Activated naive CD4-positive, alpha-beta T cell treated with anti-CD3 and anti-CD28 coated beads, Interleukin-2, amount 10 ng/mL, durations not matched to agents 7 days and 5 days (primary cell): ENCODE data around the gene NME8.

Experiments used
- CTCF ChIA-PET: fragments of 350-600 bp; sonication (Branson Sonifier 250); formaldehyde crosslinking; loops from one replicate; lab custom pipeline; 2021; ENCODE audit warnings: antibody characterized with exemption; lab: Charles Lee
- DNase-seq: peaks from one replicate; pipeline ENCODE4 v3.0.0-alpha.2; 2020
- H3K27ac Mint-ChIP-seq: one replicate; pipeline ENCODE4 v1.8.0; 2021; ENCODE audit warnings: mild to moderate bottlenecking, moderate library complexity, mixed read lengths
- H3K27me3 Mint-ChIP-seq: one replicate; pipeline ENCODE4 v1.8.0; 2021; ENCODE audit warnings: mild to moderate bottlenecking, mixed read lengths
- H3K36me3 Mint-ChIP-seq: one replicate; pipeline ENCODE4 v1.8.0; 2021; ENCODE audit warnings: mixed read lengths
- H3K4me1 Mint-ChIP-seq: one replicate; pipeline ENCODE4 v1.8.0; 2021; ENCODE audit warnings: mixed read lengths
- H3K4me3 Mint-ChIP-seq: one replicate; pipeline ENCODE4 v1.8.0; 2021; ENCODE audit warnings: mild to moderate bottlenecking, moderate library complexity, mixed read lengths
- H3K9me3 Mint-ChIP-seq: one replicate; pipeline ENCODE4 v1.8.0; 2021; ENCODE audit warnings: mixed read lengths

The NME8 gene

DNA sequence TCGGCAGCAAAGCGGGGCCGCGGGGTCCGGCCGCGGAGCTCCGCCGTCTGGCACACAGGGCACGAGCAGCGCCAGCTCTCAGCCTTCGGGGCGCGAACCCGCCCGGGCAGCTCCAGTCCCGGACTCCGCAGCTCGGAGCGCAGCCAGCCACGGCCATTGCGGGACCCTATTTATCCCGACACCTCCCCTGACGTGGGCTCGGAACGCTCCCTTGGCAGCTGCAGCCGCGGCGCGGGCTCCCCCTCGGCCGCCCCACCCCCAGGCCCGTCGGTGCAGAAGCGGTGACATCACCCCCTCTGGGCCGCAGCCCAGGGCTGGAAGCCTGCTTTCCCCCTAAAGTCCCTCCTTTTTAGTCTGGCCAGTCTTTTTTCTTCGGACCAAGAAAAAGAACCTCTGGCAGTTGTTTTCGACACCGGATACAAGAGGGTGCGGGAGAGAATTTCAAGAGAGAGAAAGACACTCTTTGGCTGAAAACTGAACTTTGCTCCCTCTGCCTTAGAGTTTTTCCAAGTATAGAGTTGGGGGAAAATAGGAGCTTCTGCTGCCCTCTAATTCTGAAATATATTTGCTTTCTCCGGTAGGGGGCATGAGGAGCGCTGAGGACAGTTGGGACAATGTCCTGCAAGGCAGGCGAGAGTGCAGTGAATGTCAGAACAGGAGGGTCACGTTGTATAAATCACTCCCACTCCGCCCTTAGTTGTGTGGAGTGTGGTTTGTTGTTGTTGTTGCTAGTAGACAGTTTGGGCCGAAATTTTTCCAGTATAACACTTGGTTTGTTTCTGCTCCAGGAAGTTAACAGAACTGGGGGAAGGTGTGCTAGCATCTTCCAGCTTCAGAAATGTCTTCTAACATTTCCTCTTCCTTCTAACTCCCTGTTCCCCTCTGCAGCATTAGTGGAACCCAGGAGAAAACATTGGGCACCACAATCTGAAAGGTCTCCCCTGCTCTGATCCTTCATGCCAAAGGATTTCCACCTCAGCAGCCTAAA lies 68.6 kb downstream of the NME8 start, which contains the start of gene SFRP4:
Gene SFRP4, minus strand, starts transcription at position 145 of the 988 bp plus-strand sequence. CDS start 280 bp downstream, outside the sequence.
- Mint-ChIP-seq H3K4me3 (no peak within 1 kb of the TSS), H3K27me3 (peaks cover 77% of the 10 kb centered on the region), H3K4me1 (peaks cover 18% of the 10 kb centered on the region)

DNA sequence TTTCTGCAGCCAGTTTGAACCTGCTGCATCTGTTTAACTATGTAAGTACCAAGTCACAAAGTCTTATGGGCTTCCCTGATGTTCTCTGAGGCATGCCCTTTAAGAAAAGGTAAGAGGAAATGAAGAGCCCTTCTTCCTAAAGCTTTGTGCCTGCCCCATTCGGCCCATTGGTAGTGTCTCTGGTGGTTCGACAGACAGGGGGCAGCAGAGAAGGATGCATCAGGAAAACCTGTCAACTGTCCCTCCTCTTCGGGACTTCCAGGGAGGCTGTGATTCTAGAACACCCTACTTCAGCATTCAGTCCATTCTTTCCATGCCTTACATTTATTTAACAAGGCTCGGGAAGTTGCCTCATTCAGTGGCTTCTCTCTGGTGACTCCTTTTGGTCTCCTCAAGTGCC lies 70.1 kb downstream of the NME8 start:
- no peak overlapping the region for H3K4me3 Mint-ChIP-seq
- CTCF ChIA-PET = interaction anchor here (0.6 to 1.7 kb wide), 5 partner anchors 9 to 19 kb away, joined by 3 to 9 read pairs (median 4); no protein-coding TSS in a partner anchor
- DNase-seq = no peak
- H3K9me3 Mint-ChIP-seq = no peaks in the 10 kb centered on the region
- H3K4me1 Mint-ChIP-seq = peaks cover 19% of the 10 kb centered on the region
- H3K36me3 Mint-ChIP-seq = no peaks in the 10 kb centered on the region
- H3K27ac Mint-ChIP-seq = no peak overlapping the region
- H3K27me3 Mint-ChIP-seq = peaks cover 86% of the 10 kb centered on the region

More for the DNA sequence above, 68.6 kb downstream of the NME8 start, which contains the start of gene SFRP4:
- DNase-seq = no peak
- no peaks in the 10 kb centered on the region for H3K36me3 Mint-ChIP-seq
- CTCF ChIA-PET = interaction anchor here (0.7 to 1.9 kb wide), 5 partner anchors 10 to 419 kb away, joined by 3 to 4 read pairs (median 4); no protein-coding TSS in a partner anchor
- no peaks in the 10 kb centered on the region for H3K9me3 Mint-ChIP-seq
- H3K27ac Mint-ChIP-seq = no peak within 1 kb of the TSS

DNA sequence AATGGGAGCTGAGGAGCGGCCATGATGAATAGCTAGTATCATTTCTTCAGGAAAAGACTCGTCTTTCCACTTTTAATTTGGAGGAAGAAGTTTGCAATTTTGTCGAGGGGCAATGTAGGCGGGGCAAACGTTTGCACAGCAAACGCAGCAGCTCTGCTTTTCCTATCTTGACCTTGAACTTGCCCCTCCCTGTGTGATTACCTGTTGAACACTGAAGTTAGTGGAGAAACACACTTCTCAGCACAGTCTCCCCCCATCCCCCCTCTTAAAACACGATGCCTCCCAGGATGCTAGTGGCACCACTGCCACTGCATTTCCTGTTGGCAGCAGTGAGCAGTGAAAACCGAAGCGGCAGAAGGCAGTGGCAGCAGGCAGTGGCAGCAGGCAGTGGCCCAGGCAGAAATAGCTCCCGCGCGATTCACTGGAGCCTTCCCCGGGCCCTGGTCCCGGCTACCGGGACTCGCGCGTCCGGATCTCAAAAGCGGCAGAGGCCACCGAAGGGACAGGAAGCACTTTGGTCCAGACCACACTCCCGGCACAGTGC lies 72.0 kb downstream of the NME8 start, which contains the start of gene EPDR1:
Gene EPDR1, plus strand, starts transcription at position 336 of the 544 bp plus-strand sequence. CDS start 300 bp downstream, outside the sequence.
- Mint-ChIP-seq H3K36me3 (no peaks in the 10 kb centered on the region), H3K9me3 (no peaks in the 10 kb centered on the region), H3K27ac (no peak within 1 kb of the TSS), H3K4me1 (peaks cover 19% of the 10 kb centered on the region), H3K4me3 (peak within 1 kb of the TSS; percentile 67), H3K27me3 (peaks cover 71% of the 10 kb centered on the region)
- DNase-seq = peak; percentile 37
- CTCF ChIA-PET = no interaction called here

DNA sequence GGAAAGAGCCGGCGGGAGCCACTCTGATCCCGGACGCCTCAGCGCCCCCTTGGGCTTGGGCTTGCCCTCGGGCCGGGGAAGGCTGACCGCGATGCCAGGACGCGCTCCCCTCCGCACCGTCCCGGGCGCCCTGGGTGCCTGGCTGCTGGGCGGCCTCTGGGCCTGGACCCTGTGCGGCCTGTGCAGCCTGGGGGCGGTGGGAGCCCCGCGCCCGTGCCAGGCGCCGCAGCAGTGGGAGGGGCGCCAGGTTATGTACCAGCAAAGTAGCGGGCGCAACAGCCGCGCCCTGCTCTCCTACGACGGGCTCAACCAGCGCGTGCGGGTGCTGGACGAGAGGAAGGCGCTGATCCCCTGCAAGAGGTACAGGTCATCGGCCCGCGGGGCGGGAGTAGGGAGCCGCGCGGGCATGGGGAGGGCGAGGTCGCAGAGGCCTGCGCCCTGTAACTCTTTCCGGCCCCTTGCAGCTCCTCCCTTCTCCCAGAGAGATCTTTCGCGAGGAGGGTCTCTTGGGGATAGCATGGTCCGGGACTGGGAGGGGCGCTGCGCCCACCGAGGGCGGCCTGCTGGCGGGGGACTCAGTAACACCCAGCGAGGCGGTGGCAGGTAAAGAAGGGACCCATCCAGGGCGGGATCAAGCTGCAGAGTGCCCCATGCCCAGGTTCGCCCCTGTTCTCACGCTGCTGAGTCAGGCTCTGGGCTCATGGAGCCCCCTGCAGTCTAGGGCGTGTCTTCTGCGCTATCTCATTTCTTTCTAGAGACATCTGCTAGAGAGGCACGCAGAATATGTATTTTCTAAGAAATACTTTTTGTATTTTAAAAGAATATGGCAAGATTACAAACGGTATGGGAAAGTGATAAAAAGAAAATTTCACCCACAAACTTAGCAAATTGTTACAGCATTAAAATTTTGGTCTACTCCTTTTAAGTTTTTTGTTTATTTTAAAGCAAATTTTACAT lies 72.7 kb downstream of the NME8 start:
- H3K4me3 Mint-ChIP-seq = peak overlapping the region; percentile 67
- H3K4me1 Mint-ChIP-seq = peaks cover 18% of the 10 kb centered on the region
- peak; percentile 24 for DNase-seq
- H3K36me3 Mint-ChIP-seq = no peaks in the 10 kb centered on the region
- peaks cover 63% of the 10 kb centered on the region for H3K27me3 Mint-ChIP-seq
- CTCF ChIA-PET = no interaction called here
- peaks cover 1% of the 10 kb centered on the region for H3K9me3 Mint-ChIP-seq
- no peak overlapping the region for H3K27ac Mint-ChIP-seq

DNA sequence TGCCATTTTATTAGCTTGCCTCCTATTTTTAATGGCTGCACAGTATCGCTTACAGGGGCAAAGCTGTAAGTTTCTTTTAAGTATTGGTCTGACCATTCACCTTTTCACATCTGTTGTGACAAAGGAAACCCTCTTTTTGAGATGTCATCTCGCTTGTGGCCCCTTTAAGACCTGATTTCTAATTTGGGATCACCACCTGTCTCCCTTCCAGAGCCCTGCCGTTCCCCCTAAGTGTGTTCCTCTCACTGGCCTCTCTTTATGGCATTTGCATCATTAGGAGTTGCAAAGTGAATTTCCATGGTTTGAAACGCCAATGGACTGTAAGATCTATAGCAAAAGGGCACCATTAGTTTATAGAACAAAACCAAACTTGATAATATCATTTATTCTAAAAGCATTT lies 73.5 kb downstream of the NME8 start:
- Mint-ChIP-seq H3K9me3 (peaks cover 2% of the 10 kb centered on the region), H3K27me3 (peaks cover 56% of the 10 kb centered on the region), H3K4me1 (peaks cover 16% of the 10 kb centered on the region), H3K36me3 (no peaks in the 10 kb centered on the region), H3K4me3 (no peak overlapping the region), H3K27ac (no peak overlapping the region)
- CTCF ChIA-PET = no interaction called here
- no peak for DNase-seq

DNA sequence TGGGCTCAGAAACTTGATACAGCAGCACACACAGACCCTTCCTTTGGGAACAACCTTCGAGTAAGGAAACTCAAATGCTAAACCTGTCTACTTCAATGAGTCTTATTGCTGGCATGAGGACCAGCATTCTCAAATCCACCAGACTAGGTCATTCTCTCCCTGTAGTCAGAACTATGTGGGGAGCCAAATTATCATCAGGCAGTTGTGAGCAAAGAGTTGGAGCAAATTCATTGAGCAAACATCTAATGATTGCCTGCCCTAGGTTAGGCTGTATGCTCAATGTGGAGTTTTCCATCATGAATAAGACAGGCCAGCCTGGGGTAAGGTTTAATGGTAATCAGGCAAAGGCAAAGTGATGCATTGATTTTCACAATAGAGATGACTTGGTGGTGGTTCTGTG lies 75.6 kb downstream of the NME8 start:
- CTCF ChIA-PET = no interaction called here
- no peak overlapping the region for H3K4me3 Mint-ChIP-seq

DNA sequence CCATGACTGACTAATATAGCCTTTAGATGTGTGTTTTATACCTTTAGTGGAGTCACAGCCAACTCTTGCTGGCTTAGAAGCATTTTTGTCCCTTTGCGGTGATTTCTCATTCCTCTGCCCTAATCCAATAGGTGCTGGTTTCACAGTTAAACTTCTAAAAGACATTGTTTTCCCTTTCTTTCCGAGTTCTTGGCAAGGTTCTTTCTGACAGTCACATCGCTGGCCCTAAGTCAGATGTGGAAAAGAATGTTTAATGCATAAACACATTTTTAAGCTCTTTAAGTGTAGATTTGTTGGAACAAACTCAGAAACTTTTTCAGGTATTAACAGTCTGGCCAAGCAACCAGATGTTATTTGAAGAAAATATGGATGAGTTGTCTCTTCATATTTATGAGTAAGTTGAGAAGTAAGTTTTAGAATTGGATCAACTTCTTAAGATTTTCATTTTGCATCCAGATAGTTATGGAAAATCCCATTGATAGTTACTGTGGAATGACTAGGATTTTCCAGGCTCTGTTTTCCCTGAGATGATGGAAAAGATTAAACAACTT lies 76.2 kb downstream of the NME8 start:
- Mint-ChIP-seq H3K4me3 (no peak overlapping the region), H3K4me1 (peaks cover 10% of the 10 kb centered on the region), H3K9me3 (peaks cover 2% of the 10 kb centered on the region), H3K27ac (no peak overlapping the region), H3K27me3 (peaks cover 31% of the 10 kb centered on the region), H3K36me3 (no peaks in the 10 kb centered on the region)
- DNase-seq = no peak
- CTCF ChIA-PET = no interaction called here

More for the DNA sequence above, 75.6 kb downstream of the NME8 start:
- Mint-ChIP-seq H3K27ac (no peak overlapping the region), H3K36me3 (no peaks in the 10 kb centered on the region), H3K27me3 (peaks cover 37% of the 10 kb centered on the region), H3K4me1 (peaks cover 10% of the 10 kb centered on the region), H3K9me3 (peaks cover 2% of the 10 kb centered on the region)
- DNase-seq = no peak

DNA sequence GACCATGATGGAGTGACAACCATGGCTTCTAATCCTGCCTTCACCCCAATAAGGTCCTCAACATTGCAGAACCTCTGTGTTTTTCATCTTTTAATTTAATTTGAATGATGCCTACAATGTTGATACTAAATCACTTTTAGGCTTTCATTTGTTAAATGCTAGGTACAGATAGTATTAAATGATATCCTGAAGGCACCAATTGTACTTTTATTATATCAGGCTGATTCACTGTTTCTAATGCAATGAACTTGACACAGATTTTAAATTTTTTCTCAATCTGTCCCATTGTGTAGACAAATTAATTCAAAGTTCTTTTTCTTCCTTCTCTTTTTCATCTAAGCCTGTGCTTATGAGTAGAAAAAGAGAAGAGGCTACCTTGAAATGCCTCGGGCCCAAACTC lies 77.2 kb downstream of the NME8 start:
- no peak for DNase-seq
- peaks cover 4% of the 10 kb centered on the region for H3K4me1 Mint-ChIP-seq
- H3K4me3 Mint-ChIP-seq = no peak overlapping the region
- peaks cover 21% of the 10 kb centered on the region for H3K27me3 Mint-ChIP-seq
- no peak overlapping the region for H3K27ac Mint-ChIP-seq
- peaks cover 2% of the 10 kb centered on the region for H3K9me3 Mint-ChIP-seq
- no peaks in the 10 kb centered on the region for H3K36me3 Mint-ChIP-seq
- CTCF ChIA-PET = no interaction called here

DNA sequence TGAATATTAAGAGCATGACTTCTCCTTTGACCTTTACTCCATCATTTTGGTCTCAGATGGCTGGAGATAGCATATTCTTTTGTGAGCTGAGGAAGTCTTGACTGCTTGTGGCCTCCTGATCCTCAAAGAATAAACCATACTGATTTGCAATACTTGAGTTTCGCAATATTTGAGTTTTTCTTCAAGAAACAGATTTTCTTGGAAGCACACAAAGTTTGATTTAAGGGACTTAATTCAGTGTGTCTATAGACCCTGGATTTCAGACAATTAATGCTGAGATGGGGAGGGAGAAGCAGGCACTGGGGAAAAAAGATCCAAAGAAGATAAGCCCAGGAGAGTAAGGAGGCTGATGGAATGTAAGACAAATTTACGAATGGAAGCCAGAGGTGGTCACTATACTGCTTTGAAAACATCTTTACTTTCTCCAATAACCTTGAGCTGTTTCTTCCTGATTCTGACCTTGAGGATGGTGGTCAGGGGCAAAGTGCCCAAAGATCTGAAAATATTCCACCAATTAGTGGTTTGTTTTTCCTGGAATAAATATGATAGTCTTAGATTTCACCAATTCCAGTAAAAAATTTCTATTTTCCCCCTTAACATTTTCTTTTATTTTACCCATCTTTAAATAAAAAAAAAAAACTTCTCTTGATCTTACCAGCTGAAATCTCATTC lies 79.5 kb downstream of the NME8 start:
- no peaks in the 10 kb centered on the region for H3K4me1 Mint-ChIP-seq
- no peak for DNase-seq
- H3K27ac Mint-ChIP-seq = no peak overlapping the region
- CTCF ChIA-PET = interaction anchor here (0.6 kb wide), 1 partner anchor 10 kb away, joined by 3 read pairs; no protein-coding TSS in a partner anchor
- H3K27me3 Mint-ChIP-seq = peaks cover 3% of the 10 kb centered on the region
- H3K9me3 Mint-ChIP-seq = peaks cover 2% of the 10 kb centered on the region
- H3K4me3 Mint-ChIP-seq = no peak overlapping the region
- H3K36me3 Mint-ChIP-seq = no peaks in the 10 kb centered on the region

DNA sequence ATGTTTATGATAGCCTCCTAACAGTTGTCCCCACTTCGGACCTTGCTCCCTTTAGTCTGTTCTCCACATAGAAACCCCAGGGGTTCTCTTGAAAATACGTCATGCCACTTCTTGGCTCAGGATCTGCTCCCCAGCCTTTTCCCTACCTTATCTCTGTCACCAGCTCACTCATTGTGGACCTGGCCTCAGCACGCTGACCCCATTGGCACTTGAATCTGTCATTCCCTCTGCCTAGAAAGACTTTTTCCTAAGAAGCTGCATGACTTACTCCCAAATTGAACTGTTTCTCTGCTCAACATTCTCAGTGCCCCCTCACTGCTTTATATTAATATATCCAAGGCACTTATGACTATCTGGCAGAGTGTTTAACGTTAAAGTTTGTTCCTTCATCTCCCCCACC lies 80.5 kb downstream of the NME8 start:
- H3K4me3 Mint-ChIP-seq = no peak overlapping the region
- no peak overlapping the region for H3K27ac Mint-ChIP-seq
- H3K9me3 Mint-ChIP-seq = peaks cover 2% of the 10 kb centered on the region
- H3K4me1 Mint-ChIP-seq = no peaks in the 10 kb centered on the region
- no peaks in the 10 kb centered on the region for H3K36me3 Mint-ChIP-seq
- DNase-seq = no peak
- H3K27me3 Mint-ChIP-seq = no peaks in the 10 kb centered on the region
- CTCF ChIA-PET = no interaction called here

DNA sequence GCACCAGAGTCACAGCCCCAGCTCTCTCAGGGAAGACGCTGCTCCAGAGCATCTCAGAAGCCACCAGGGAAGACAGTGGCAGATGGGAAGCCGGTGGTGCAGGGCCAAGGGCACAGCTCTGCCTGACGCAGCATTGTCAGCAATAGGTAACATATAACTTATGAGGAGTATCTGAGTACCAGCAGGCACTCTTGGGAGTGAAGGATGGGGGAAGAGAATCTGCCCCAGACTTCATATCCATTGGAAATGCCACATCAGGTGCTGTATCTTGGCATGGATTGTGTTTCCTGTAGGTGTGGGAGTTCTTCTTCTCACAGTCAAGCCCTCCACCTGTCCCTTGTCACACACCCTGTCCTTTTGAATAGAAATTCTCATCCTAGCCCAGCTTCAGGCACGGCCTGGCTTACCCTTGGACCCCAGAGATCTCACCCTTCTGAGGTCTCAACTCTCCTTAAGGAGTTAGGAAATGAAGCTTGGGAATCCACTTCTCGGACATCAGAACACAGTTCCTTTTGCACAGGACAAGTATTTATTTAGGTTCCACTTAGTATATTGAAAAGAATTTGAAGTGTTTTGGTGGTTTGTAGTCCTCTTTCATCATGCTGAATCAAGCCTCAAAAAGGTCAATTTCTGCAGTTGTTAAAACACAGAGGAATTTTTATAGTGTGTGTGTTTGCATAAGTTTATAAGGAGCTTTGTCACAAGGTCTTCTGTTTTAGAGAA lies 82.0 kb downstream of the NME8 start:
- Mint-ChIP-seq H3K36me3 (no peaks in the 10 kb centered on the region), H3K27me3 (no peaks in the 10 kb centered on the region), H3K4me3 (no peak overlapping the region), H3K9me3 (peaks cover 2% of the 10 kb centered on the region), H3K27ac (no peak overlapping the region), H3K4me1 (no peaks in the 10 kb centered on the region)
- CTCF ChIA-PET = no interaction called here
- DNase-seq = no peak

DNA sequence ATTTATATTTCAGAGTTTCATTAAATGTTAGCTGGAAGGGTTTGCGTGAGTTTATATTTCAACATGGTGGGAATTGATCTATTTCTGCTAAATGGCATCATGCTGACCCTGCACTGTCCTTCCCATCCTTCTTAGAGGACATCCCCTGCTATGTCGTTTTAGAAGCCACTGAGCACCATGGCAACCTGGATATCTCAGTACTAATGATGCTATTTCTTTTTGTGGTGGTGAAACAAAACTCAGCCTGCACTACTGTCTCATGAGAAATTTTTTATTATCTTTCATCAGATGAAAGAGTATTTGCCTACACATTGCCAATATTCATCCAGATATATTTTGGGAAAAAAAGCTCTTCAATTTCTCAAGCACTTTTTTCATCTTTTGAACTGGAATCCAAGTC lies 84.1 kb downstream of the NME8 start:
- CTCF ChIA-PET = interaction anchor here (1.8 kb wide), 1 partner anchor 15 kb away, joined by 4 read pairs; no protein-coding TSS in a partner anchor
- Mint-ChIP-seq H3K27ac (no peak overlapping the region), H3K4me3 (no peak overlapping the region), H3K27me3 (no peaks in the 10 kb centered on the region), H3K9me3 (no peaks in the 10 kb centered on the region), H3K4me1 (no peaks in the 10 kb centered on the region), H3K36me3 (no peaks in the 10 kb centered on the region)
- DNase-seq = no peak
